HFFc6 (cell line): ENCODE measurements around the gene DDX28. TPM values are rescaled to one million over a fixed set of nuclear protein-coding genes. Genes with fewer than 3 reads are reported as not detected.
"Not testable (repeated sequence)": the region's sequence is repeated elsewhere in the genome, so short reads cannot be mapped to it uniquely, and the experiment has no call there.

ENCODE experiments used
- DNase-seq: peaks from one replicate; pipeline ENCODE4 v3.0.0-alpha.2; 2018
- H3K27ac Mint-ChIP-seq: 2 replicates; pipeline ENCODE4 v1.8.0; 2020; ENCODE audit warnings: mild to moderate bottlenecking, mixed read lengths
- H3K27me3 Mint-ChIP-seq: 2 replicates; pipeline ENCODE4 v1.8.0; 2021; ENCODE audit warnings: mild to moderate bottlenecking, moderate library complexity, mixed read lengths; ENCODE audit not compliant: insufficient read depth
- H3K36me3 Mint-ChIP-seq: 2 replicates; pipeline ENCODE4 v1.8.0; 2021; ENCODE audit warnings: low read depth, mixed read lengths
- H3K4me1 Mint-ChIP-seq: 2 replicates; pipeline ENCODE4 v1.8.0; 2020; ENCODE audit warnings: low read depth, mixed read lengths
- H3K4me3 Mint-ChIP-seq: 2 replicates; pipeline ENCODE4 v1.8.0; 2020; ENCODE audit warnings: mild to moderate bottlenecking, moderate library complexity, mixed read lengths
- H3K9me3 Mint-ChIP-seq: 2 replicates; pipeline ENCODE4 v1.8.0; 2020; ENCODE audit warnings: mild to moderate bottlenecking, mixed read lengths
- total RNA-seq, 6 experiments: library from RNA; stranded (reverse); fragmentation: NEBNext Ultra II Directional; extraction: Animal tissue kit (Norgen Biotek cat#: 25700); gene quantifications; 2 replicates in 1 of 6; 3 replicates in 5 of 6; pipeline ENCODE4 v1.2.3, GENCODE V29; 2021
- TF ChIP-seq, protein P1 (sequence below): fragments of 200-600 bp; sonication (generic); IDR thresholded peaks from 2 replicates; pipeline ENCODE4 v1.5.0; 2021; ENCODE audit warnings: antibody characterized with exemption, mild to moderate bottlenecking

The DDX28 gene
- total RNA-seq, 6 experiments from 2014 or later: 7.2 to 8.5 (median 8.2) TPM

DNA sequence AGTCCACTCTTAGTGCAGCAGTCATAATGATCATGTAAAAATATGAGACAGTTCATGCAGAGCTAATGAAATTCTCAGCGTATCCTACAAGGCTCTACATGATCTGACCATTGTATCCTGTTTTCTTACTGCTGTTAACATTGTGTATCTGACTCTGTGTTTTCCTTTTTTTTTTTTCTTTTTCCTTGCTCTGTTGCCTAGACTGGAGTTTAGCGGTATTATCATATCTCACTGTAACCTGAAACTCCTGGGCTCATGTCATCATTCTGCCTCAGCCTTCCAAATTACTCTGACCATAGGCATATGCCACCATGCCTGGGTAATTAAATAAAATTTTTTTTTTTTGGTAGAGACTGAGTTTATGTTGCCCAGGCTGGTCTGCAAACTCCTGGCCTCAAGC lies 12.2 kb upstream of the DDX28 start:
- H3K4me1 Mint-ChIP-seq: peaks cover 19% of the 10 kb centered on the region
- TF ChIP-seq, protein P1, sequence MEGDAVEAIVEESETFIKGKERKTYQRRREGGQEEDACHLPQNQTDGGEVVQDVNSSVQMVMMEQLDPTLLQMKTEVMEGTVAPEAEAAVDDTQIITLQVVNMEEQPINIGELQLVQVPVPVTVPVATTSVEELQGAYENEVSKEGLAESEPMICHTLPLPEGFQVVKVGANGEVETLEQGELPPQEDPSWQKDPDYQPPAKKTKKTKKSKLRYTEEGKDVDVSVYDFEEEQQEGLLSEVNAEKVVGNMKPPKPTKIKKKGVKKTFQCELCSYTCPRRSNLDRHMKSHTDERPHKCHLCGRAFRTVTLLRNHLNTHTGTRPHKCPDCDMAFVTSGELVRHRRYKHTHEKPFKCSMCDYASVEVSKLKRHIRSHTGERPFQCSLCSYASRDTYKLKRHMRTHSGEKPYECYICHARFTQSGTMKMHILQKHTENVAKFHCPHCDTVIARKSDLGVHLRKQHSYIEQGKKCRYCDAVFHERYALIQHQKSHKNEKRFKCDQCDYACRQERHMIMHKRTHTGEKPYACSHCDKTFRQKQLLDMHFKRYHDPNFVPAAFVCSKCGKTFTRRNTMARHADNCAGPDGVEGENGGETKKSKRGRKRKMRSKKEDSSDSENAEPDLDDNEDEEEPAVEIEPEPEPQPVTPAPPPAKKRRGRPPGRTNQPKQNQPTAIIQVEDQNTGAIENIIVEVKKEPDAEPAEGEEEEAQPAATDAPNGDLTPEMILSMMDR: no peak
- H3K4me3 Mint-ChIP-seq: no peak overlapping the region

DNA sequence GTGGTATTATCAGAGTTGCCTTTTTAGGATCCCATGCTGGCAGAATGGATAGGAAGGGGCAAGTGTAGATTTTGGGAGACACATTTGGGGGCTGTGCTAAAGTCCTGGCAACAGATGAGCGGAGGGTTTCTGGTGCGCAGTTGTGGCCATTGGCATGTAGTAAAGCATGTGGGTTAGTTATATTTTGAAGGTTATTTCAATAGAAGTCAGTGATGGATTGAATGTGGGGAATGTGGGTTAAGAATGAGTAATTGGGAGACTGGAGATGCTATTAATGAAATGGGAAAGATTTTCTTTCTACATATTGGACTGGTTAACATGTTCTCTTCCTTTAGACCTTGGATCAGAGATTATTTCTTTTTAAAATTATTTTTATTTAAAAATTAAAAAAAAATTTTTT lies 10.1 kb upstream of the DDX28 start:
- H3K27me3 Mint-ChIP-seq: no peaks in the 10 kb centered on the region
- H3K9me3 Mint-ChIP-seq: no peaks in the 10 kb centered on the region
- H3K27ac Mint-ChIP-seq: no peak overlapping the region
- H3K4me3 Mint-ChIP-seq: no peak overlapping the region
- peaks cover 6% of the 10 kb centered on the region for H3K36me3 Mint-ChIP-seq
- peaks cover 24% of the 10 kb centered on the region for H3K4me1 Mint-ChIP-seq
- TF ChIP-seq, protein P1: no peak
- DNase-seq: no peak

More for the DNA sequence above, 12.2 kb upstream of the DDX28 start:
- no peaks in the 10 kb centered on the region; the same call in 1 of the 2 replicates for H3K27me3 Mint-ChIP-seq
- H3K27ac Mint-ChIP-seq: no peak overlapping the region
- DNase-seq: no peak
- H3K36me3 Mint-ChIP-seq: peaks cover 5% of the 10 kb centered on the region; the same call in 1 of the 2 replicates
- no peaks in the 10 kb centered on the region for H3K9me3 Mint-ChIP-seq

DNA sequence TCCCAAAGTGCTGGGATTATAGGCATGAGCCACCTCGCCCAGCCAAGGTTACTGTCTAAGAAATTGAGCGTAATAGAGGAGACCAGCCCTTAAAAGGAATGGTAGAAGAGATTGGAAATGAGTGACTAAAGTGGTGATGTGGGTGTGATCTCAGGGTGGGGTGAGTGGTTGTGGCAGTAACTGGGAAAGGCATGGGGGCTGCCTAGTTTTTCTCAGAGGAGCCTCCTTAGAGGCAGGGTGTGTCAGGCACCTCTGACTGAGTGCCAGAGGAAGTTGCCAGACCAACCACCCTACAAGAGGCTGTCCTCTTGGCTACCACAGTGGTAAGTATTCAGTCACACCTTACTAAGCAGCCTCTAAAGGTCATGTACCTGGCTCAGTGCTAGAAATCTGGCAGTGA lies 8.9 kb upstream of the DDX28 start:
- TF ChIP-seq, protein P1: no peak
- Mint-ChIP-seq H3K9me3 (no peaks in the 10 kb centered on the region), H3K4me3 (no peak overlapping the region), H3K36me3 (peaks cover 14% of the 10 kb centered on the region), H3K27me3 (no peaks in the 10 kb centered on the region), H3K4me1 (peaks cover 24% of the 10 kb centered on the region), H3K27ac (peak overlapping the region; percentile 3)
- no peak for DNase-seq

DNA sequence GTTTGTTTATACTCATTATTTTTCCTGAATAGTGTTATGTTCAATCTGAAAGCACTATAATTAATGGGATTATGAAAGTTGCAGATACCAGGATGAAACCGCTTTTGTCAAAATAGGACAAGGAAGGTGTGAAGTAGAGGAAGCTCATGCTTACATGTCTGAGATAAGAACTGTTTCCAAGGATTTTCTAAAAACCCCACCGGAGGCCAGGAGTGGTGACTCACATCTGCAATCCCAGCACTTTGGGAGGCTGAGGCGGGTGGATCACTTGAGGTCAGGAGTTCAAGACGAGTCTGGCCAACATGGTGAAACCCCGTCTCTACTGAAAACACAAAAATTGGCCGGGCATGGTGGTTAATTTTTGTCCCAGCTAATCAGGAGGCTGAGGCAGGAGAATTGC lies 7.1 kb upstream of the DDX28 start:
- not testable (repeated sequence) for H3K4me3 Mint-ChIP-seq, H3K27me3 Mint-ChIP-seq, H3K9me3 Mint-ChIP-seq
- peak; percentile 4 for DNase-seq
- H3K27ac Mint-ChIP-seq: 0 out of 2 replicates have a peak overlapping the region, but pooled peaks have one; percentile 33
- peaks cover 24% of the 10 kb centered on the region for H3K4me1 Mint-ChIP-seq
- peaks cover 19% of the 10 kb centered on the region for H3K36me3 Mint-ChIP-seq

DNA sequence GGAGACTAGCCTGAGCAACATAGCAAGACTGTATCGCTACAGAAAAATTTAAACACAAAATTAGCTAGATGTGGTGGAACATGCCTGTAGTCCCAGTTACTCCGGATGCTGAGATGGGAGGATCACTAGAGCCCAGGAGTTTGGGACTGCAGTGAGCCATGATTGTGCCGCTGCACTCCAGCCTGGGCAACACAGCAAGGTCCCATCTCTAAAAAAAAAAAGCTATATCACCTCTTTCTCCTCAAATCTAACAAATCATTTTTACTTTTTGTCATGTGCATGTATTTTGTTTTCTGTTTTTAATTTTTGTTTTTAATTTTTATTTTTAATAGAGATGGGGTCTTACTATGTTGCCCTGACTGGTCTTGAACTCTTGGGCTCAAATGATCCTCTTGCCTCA lies 6.0 kb upstream of the DDX28 start:
- Mint-ChIP-seq H3K27me3 (no peaks in the 10 kb centered on the region), H3K9me3 (no peaks in the 10 kb centered on the region), H3K4me3 (no peak overlapping the region), H3K27ac (no peak overlapping the region), H3K36me3 (peaks cover 19% of the 10 kb centered on the region), H3K4me1 (peaks cover 24% of the 10 kb centered on the region)
- no peak for DNase-seq
- TF ChIP-seq, protein P1: no peak

DNA sequence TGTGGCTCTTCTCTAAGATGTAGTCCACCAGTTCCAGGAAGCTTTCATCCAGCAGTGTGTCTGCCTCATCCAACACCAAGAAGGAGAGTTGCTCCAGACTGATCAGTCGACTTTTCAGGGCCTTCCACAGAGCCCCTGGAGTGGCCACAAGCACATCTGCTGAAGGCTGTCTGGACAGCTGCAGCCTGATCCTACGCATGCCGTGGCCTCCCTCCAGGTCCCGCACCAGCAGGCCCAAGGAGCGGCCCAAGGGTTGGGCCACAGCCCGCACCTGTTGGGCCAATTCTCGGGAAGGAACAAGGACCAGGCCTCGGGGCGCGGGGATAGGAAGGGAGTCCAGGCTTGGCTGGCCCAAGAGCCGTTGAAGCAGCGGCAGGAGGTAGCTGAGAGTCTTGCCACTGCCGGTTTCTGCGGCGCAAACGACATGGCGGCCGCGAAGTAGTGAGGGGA lies 729 bp downstream of the DDX28 start:
- H3K36me3 Mint-ChIP-seq: peaks cover 15% of the 10 kb centered on the region
- H3K27me3 Mint-ChIP-seq: no peaks in the 10 kb centered on the region; the same call in 1 of the 2 replicates
- TF ChIP-seq, protein P1: no peak
- peaks cover 14% of the 10 kb centered on the region for H3K4me1 Mint-ChIP-seq
- H3K27ac Mint-ChIP-seq: peak overlapping the region; percentile 96
- DNase-seq: no peak
- H3K4me3 Mint-ChIP-seq: peak overlapping the region; percentile 98
- no peaks in the 10 kb centered on the region for H3K9me3 Mint-ChIP-seq
